Keratinocyte (primary cell): ENCODE results near the gene GRIA4. TPM values are rescaled to one million over a fixed set of nuclear protein-coding genes. Genes with fewer than 3 reads are reported as not detected.

ENCODE experiments used
- DNase-seq: peaks from one replicate; pipeline ENCODE4 v3.0.0-alpha.2; 2011; ENCODE audit warnings: low read depth, missing footprints, low spot score
- FAIRE-seq: peaks from 2 replicates; lab custom pipeline; 2011; peaks lifted over from hg19 to GRCh38; lab: Jason Lieb, UNC
- H2AFZ ChIP-seq: 2 replicates; pipeline ENCODE4 v1.6.0; 2012; ENCODE audit warnings: low read length, control low read depth, inconsistent platforms; ENCODE audit not compliant: control insufficient read depth
- H3K27ac ChIP-seq: 2 replicates; pipeline ENCODE4 v1.5.1; 2011; ENCODE audit warnings: low read length; ENCODE audit not compliant: control insufficient read depth, insufficient read depth
- H3K27me3 ChIP-seq: 3 replicates; pipeline ENCODE4 v1.6.0; 2011; ENCODE audit warnings: low read length; ENCODE audit not compliant: control insufficient read depth, insufficient read depth; ENCODE audit errors: extremely low read depth
- H3K36me3 ChIP-seq, 2 experiments: 2 replicates in 1 of 2; 3 replicates in 1 of 2; pipeline ENCODE4 v1.5.1; 2011; ENCODE audit warnings: low read length in 2 of 2, mild to moderate bottlenecking in 1 of 2; ENCODE audit not compliant: control insufficient read depth in 2 of 2, insufficient read depth in 2 of 2; ENCODE audit errors: extremely low read depth in 1 of 2
- H3K4me1 ChIP-seq: 3 replicates; pipeline ENCODE4 v1.5.1; 2011; ENCODE audit warnings: low read length; ENCODE audit not compliant: control insufficient read depth, insufficient read depth; ENCODE audit errors: extremely low read depth
- H3K4me2 ChIP-seq: 3 replicates; pipeline ENCODE4 v1.6.0; 2011; ENCODE audit warnings: low read depth, low read length; ENCODE audit not compliant: control insufficient read depth, insufficient read depth; ENCODE audit errors: extremely low read depth
- H3K4me3 ChIP-seq, 3 experiments: fragments of 200-600 bp in 1 of 3; sonication (generic) in 1 of 3; 2 replicates in 2 of 3; 3 replicates in 1 of 3; pipeline ENCODE4 v1.5.1; 2011 to 2016; ENCODE audit warnings: low read length in 3 of 3, mild to moderate bottlenecking in 3 of 3, control low read depth in 2 of 3, inconsistent platforms in 1 of 3, low read depth in 1 of 3, mixed read lengths in 1 of 3, mixed run types in 1 of 3, moderate library complexity in 1 of 3; ENCODE audit not compliant: control insufficient read depth in 2 of 3, insufficient read depth in 2 of 3; ENCODE audit errors: extremely low read depth in 1 of 3
- H3K79me2 ChIP-seq: 2 replicates; pipeline ENCODE4 v1.6.0; 2012; ENCODE audit warnings: low read length; ENCODE audit not compliant: control insufficient read depth, insufficient read depth
- H3K9ac ChIP-seq: 3 replicates; pipeline ENCODE4 v1.6.0; 2011; ENCODE audit warnings: low read length; ENCODE audit not compliant: control insufficient read depth, insufficient read depth; ENCODE audit errors: extremely low read depth
- H3K9me1 ChIP-seq: 3 replicates; pipeline ENCODE4 v1.6.0; 2011; ENCODE audit warnings: low read length; ENCODE audit not compliant: control insufficient read depth, insufficient read depth; ENCODE audit errors: extremely low read depth
- H3K9me3 ChIP-seq: 2 replicates; pipeline ENCODE4 v1.5.1; 2012; ENCODE audit warnings: low read depth, low read length; ENCODE audit not compliant: control insufficient read depth
- H4K20me1 ChIP-seq: 3 replicates; pipeline ENCODE4 v1.6.0; 2011; ENCODE audit warnings: low read length; ENCODE audit not compliant: control insufficient read depth, insufficient read depth; ENCODE audit errors: extremely low read depth
- EZH2 ChIP-seq: IDR thresholded peaks from one replicate; pipeline ENCODE4 v1.6.1; 2012; ENCODE audit warnings: inconsistent platforms, mild to moderate bottlenecking, low read length, moderate library complexity
- dilution Hi-C: fragments of 300-500 bp; cut with MboI; formaldehyde crosslinking; loops from one replicate; pipeline ENCODE4 v1.7.0; 2020; ENCODE audit warnings: low sequenced_read_pairs; ENCODE audit not compliant: extremely low pct_ligation_motif_present
- polyA plus RNA-seq, 5 experiments: library from polyadenylated mRNA; depleted of rRNA in 3 of 5; stranded (reverse) in 3 of 5; stranded (forward) in 1 of 5; unstranded in 1 of 5; fragments of >200 nt; gene quantifications; 1 replicate in 1 of 5; 2 replicates in 3 of 5; 3 replicates in 1 of 5; pipeline versions ENCODE4 v1.2.1 to v1.2.3, GENCODE V29; 2011 to 2012; ENCODE audit warnings: missing spikeins in 2 of 5, low read depth in 1 of 5, low replicate concordance in 1 of 5
- small RNA-seq, 3 experiments: library from RNA; depleted of rRNA; stranded (forward); fragments of <200 nt; gene quantifications; one replicate each; pipeline ENCODE3, GENCODE V24; 2012; ENCODE audit warnings: low read depth in 3 of 3, low replicate concordance in 1 of 3; ENCODE audit not compliant: insufficient read length in 3 of 3
- TF ChIP-seq, protein P1 (sequence below), 3 experiments: IDR thresholded peaks in 1 of 3; conservative IDR thresholded peaks in 1 of 3; optimal IDR thresholded peaks in 1 of 3; 2 replicates in 2 of 3; 3 replicates in 1 of 3; pipeline versions ENCODE3 to v1.5.1; 2011; ENCODE audit warnings: low read length in 3 of 3, mild to moderate bottlenecking in 3 of 3, moderate library complexity in 2 of 3, control low read depth in 1 of 3, inconsistent platforms in 1 of 3; ENCODE audit not compliant: insufficient read depth in 2 of 3; ENCODE audit errors: extremely low read depth in 1 of 3

GRIA4 gene
- polyA plus RNA-seq, 1 donor (not counting 4 experiments of a cell fraction or from before 2014, with no cell fraction given): not detected

DNA sequence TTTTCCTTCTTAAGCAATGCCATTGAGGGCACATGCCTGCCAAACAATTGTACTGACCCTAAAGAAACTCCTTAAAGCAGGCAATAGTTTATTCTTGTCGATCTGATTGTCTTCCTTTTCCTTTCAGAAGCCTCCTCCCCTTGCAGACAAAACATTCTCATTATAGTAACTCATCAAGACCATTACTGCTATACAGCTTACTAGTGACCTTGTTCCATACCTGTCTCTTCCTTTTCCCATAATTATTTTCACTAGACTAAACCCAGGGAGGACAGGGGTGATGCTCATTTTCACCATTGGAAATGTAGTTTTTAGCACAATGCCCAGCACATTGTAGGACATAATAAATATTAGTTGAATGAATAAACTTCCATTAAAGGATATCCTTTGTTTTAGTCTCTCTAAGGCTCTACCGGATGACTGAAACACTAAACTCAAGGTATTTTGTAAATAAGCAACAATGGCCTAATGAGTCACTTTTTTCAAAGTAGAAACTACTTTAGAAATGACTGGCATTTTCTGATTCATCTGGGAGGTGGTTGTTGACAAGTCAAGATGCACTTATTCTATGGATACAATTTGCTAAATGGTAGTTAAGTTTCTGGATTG is 421.4 kb downstream of the GRIA4 start:
- H4K20me1 ChIP-seq: no peaks in the 10 kb centered on the region
- no peaks in the 10 kb centered on the region for H3K9me1 ChIP-seq
- no peak overlapping the region for H3K27ac ChIP-seq
- H3K4me2 ChIP-seq: no peak overlapping the region
- no peak overlapping the region for H3K4me3 ChIP-seq
- TF ChIP-seq, protein P1, sequence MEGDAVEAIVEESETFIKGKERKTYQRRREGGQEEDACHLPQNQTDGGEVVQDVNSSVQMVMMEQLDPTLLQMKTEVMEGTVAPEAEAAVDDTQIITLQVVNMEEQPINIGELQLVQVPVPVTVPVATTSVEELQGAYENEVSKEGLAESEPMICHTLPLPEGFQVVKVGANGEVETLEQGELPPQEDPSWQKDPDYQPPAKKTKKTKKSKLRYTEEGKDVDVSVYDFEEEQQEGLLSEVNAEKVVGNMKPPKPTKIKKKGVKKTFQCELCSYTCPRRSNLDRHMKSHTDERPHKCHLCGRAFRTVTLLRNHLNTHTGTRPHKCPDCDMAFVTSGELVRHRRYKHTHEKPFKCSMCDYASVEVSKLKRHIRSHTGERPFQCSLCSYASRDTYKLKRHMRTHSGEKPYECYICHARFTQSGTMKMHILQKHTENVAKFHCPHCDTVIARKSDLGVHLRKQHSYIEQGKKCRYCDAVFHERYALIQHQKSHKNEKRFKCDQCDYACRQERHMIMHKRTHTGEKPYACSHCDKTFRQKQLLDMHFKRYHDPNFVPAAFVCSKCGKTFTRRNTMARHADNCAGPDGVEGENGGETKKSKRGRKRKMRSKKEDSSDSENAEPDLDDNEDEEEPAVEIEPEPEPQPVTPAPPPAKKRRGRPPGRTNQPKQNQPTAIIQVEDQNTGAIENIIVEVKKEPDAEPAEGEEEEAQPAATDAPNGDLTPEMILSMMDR (optimal IDR thresholded peaks at IDR 0.05 in 1 of 3, IDR thresholded peaks at IDR 0.05 in 1 of 3, conservative IDR thresholded peaks at IDR 0.05 in 1 of 3; ENCODE audit: extremely low read depth in 1 of 3, insufficient read depth in 2 of 3, low read length in 3 of 3): no peak
- TF ChIP-seq EZH2: no peak
- H2AFZ ChIP-seq: no peak overlapping the region
- H3K79me2 ChIP-seq: no peaks in the 10 kb centered on the region
- H3K9me3 ChIP-seq: no peaks in the 10 kb centered on the region
- H3K27me3 ChIP-seq: no peaks in the 10 kb centered on the region
- FAIRE-seq (no peak), DNase-seq (no peak)
- no peaks in the 10 kb centered on the region for H3K36me3 ChIP-seq
- no peak overlapping the region for H3K9ac ChIP-seq
- no peaks in the 10 kb centered on the region for H3K4me1 ChIP-seq
- dilution Hi-C loops: no loop called here

Small RNA genes within 50 kb of the gene (small RNA-seq; reads per million reads assigned to genes)
- 0 reads per million in 3 experiments for gene RNU4-55P
- gene RNU6-277P: 0 reads per million in 3 experiments
